Vagina (tissue), 2 donors: ENCODE measurements around the gene ERVMER34-1. TPM values are rescaled to one million over a fixed set of nuclear protein-coding genes. Genes with fewer than 3 reads are reported as not detected.
A peak's percentile ranks its signal among the peaks of the same experiment; 100 is the strongest.

Experiments used
- DNase-seq, 2 donors: peaks; one replicate each; pipeline ENCODE4 v3.0.0-alpha.2; 2017; ENCODE audit errors: extremely low spot score in 2 of 2
- H3K27ac ChIP-seq: fragments of 200-600 bp; sonication (generic); one replicate; pipeline ENCODE4 v1.5.1; 2019
- H3K27me3 ChIP-seq: fragments of 200-600 bp; sonication (generic); one replicate; pipeline ENCODE4 v1.5.1; 2019
- H3K36me3 ChIP-seq, 2 donors: fragments of 200-600 bp; sonication (generic); one replicate each; pipeline ENCODE4 v1.5.1; 2017 to 2019
- H3K4me1 ChIP-seq: fragments of 200-600 bp; sonication (generic); one replicate; pipeline ENCODE4 v1.5.1; 2019
- H3K4me3 ChIP-seq, 2 donors: fragments of 200-600 bp; sonication (generic); 1 replicate in 1 of 2; 2 replicates in 1 of 2; pipeline ENCODE4 v1.5.1; 2016 to 2019
- H3K9me3 ChIP-seq: fragments of 200-600 bp; sonication (generic); one replicate; pipeline ENCODE4 v1.5.1; 2019
- CTCF ChIP-seq, 3 experiments: fragments of 450-650 bp in 2 of 3; fragments of 200-600 bp in 1 of 3; sonication (generic) in 1 of 3; IDR thresholded peaks; one replicate each; pipeline ENCODE4 v1.5.1; 2017 to 2019; ENCODE audit warnings: antibody characterized with exemption in 3 of 3, mild to moderate bottlenecking in 2 of 3, moderate library complexity in 2 of 3
- POLR2A ChIP-seq, 2 donors: fragments of 450-650 bp; IDR thresholded peaks; one replicate each; pipeline ENCODE4 v1.6.1; 2017; ENCODE audit warnings: antibody characterized with exemption in 2 of 2, mild to moderate bottlenecking in 2 of 2, moderate library complexity in 2 of 2
- POLR2AphosphoS5 ChIP-seq, 2 donors: sonication (generic); formaldehyde crosslinking; IDR thresholded peaks; one replicate each; pipeline ENCODE4 v1.9.0; 2017; ENCODE audit warnings: antibody characterized with exemption in 2 of 2, mild to moderate bottlenecking in 2 of 2, low read depth in 1 of 2; ENCODE audit not compliant: insufficient read depth in 1 of 2
- intact Hi-C: fragments of 100-400 bp; cut with DNase I; formaldehyde crosslinking; loops from one replicate; pipeline ENCODE4 v1.15.1; 2023
- total RNA-seq: library from RNA; depleted of rRNA; stranded (reverse); fragments of >200 nt; gene quantifications from one replicate; pipeline ENCODE4 v1.2.3, GENCODE V29; 2016

ERVMER34-1 gene
- total RNA-seq, 1 donor from 2014 or later, result 2.7 TPM

GRCh38 chr4:52715255-52715897 lies 35.8 kb downstream of the ERVMER34-1 start:
- DNase-seq, result no peak
- Histone ChIP-seq H3K9me3 (no peaks in the 10 kb centered on the region), H3K27ac (no peak overlapping the region), H3K36me3 (peaks cover 0 to 26% of the 10 kb centered on the region in 2 donors), H3K4me1 (peaks cover 26% of the 10 kb centered on the region), H3K27me3 (no peaks in the 10 kb centered on the region), H3K4me3 (no peak overlapping the region)
- TF ChIP-seq CTCF (IDR thresholded peaks at IDR 0.05) (no peak), POLR2A (IDR thresholded peaks at IDR 0.05) (no peak), POLR2AphosphoS5 (IDR thresholded peaks at IDR 0.05; ENCODE audit: insufficient read depth in 1 of 2, low read depth in 1 of 2) (no peak)
- intact Hi-C loops, result no loop called here

- DNase-seq, result no peak
- no peak for TF ChIP-seq POLR2A (IDR thresholded peaks at IDR 0.05)
- TF ChIP-seq POLR2AphosphoS5 (IDR thresholded peaks at IDR 0.05; ENCODE audit: insufficient read depth in 1 of 2, low read depth in 1 of 2), result no peak
- no peak for TF ChIP-seq CTCF (IDR thresholded peaks at IDR 0.05)
- H3K27ac ChIP-seq, result no peak overlapping the region
- intact Hi-C loops, result loop anchor here (5.0 kb wide), 1 partner anchor 57 kb away; the partner anchor contains the start of gene USP46
- H3K36me3 ChIP-seq, result peaks cover 0 to 21% of the 10 kb centered on the region in 2 donors
- no peaks in the 10 kb centered on the region for H3K9me3 ChIP-seq
- H3K4me1 ChIP-seq, result peaks cover 26% of the 10 kb centered on the region
- no peak overlapping the region for H3K4me3 ChIP-seq
- no peaks in the 10 kb centered on the region for H3K27me3 ChIP-seq
Observed at GRCh38 chr4:52714597-52715254, 36.5 kb downstream of the ERVMER34-1 start.

GRCh38 chr4:52713456-52713937 lies 37.7 kb downstream of the ERVMER34-1 start:
- Histone ChIP-seq H3K9me3 (no peaks in the 10 kb centered on the region), H3K4me1 (peaks cover 26% of the 10 kb centered on the region), H3K4me3 (peak overlapping the region; percentile 76 to 87), H3K27me3 (no peaks in the 10 kb centered on the region), H3K27ac (peak overlapping the region; percentile 93), H3K36me3 (peaks cover 0 to 21% of the 10 kb centered on the region in 2 donors)
- intact Hi-C loops, result loop anchor here (5.0 kb wide), 1 partner anchor 56 kb away; the partner anchor contains the start of gene USP46
- TF ChIP-seq POLR2A (IDR thresholded peaks at IDR 0.05) (no peak), CTCF (IDR thresholded peaks at IDR 0.05) (no peak), POLR2AphosphoS5 (IDR thresholded peaks at IDR 0.05; ENCODE audit: insufficient read depth in 1 of 2, low read depth in 1 of 2) (no peak)
- no peak for DNase-seq

GRCh38 chr4:52712251-52713130 lies 38.7 kb downstream of the ERVMER34-1 start:
- Histone ChIP-seq H3K36me3 (peaks cover 0 to 21% of the 10 kb centered on the region in 2 donors), H3K9me3 (no peaks in the 10 kb centered on the region), H3K4me1 (peaks cover 26% of the 10 kb centered on the region), H3K27me3 (no peaks in the 10 kb centered on the region), H3K27ac (peak overlapping the region; percentile 93), H3K4me3 (peak overlapping the region; percentile 76 to 87)
- no peak for TF ChIP-seq CTCF (IDR thresholded peaks at IDR 0.05)
- peak; percentile 92 to 95 for TF ChIP-seq POLR2AphosphoS5 (IDR thresholded peaks at IDR 0.05; ENCODE audit: insufficient read depth in 1 of 2, low read depth in 1 of 2)
- TF ChIP-seq POLR2A (IDR thresholded peaks at IDR 0.05), result peak; percentile 24 to 91
- intact Hi-C loops, result loop anchor here (5.0 kb wide), 1 partner anchor 55 kb away; the partner anchor contains the start of gene USP46
- DNase-seq, result peak; percentile 88 to 98
